Endothelial cell of umbilical vein (primary cell): ENCODE measurements around the gene PLXDC2.

ENCODE experiments used
- CTCF ChIP-seq, 2 donors: IDR thresholded peaks; 1 replicate in 1 of 2; 2 replicates in 1 of 2; pipeline ENCODE4 v1.5.1; 2011; ENCODE audit warnings: low read length in 2 of 2, mild to moderate bottlenecking in 2 of 2, moderate library complexity in 2 of 2, control low read depth in 1 of 2, inconsistent platforms in 1 of 2, low read depth in 1 of 2; ENCODE audit not compliant: insufficient read depth in 1 of 2; ENCODE audit errors: extremely low read depth in 1 of 2
- JUN ChIP-seq: IDR thresholded peaks from 2 replicates; pipeline ENCODE4 v1.6.1; 2011; ENCODE audit warnings: borderline replicate concordance, low read depth; ENCODE audit not compliant: insufficient read length, insufficient read depth
- MAX ChIP-seq: IDR thresholded peaks from 2 replicates; pipeline ENCODE4 v1.6.1; 2011; ENCODE audit not compliant: insufficient read depth, insufficient read length

GRCh38 chr10:19778996-19779395 lies 37.2 kb upstream of the PLXDC2 start:
- TF ChIP-seq MAX (no peak), CTCF (IDR thresholded peaks at IDR 0.05; ENCODE audit: extremely low read depth in 1 of 2, insufficient read depth in 1 of 2, low read depth in 1 of 2, low read length in 2 of 2) (no peak), JUN (no peak)
